ENCODE measurements around the gene FER1L5.
"Not testable (repeated sequence)": the region's sequence is repeated elsewhere in the genome, so short reads cannot be mapped to it uniquely, and the experiment has no call there.

FER1L5 gene

DNA sequence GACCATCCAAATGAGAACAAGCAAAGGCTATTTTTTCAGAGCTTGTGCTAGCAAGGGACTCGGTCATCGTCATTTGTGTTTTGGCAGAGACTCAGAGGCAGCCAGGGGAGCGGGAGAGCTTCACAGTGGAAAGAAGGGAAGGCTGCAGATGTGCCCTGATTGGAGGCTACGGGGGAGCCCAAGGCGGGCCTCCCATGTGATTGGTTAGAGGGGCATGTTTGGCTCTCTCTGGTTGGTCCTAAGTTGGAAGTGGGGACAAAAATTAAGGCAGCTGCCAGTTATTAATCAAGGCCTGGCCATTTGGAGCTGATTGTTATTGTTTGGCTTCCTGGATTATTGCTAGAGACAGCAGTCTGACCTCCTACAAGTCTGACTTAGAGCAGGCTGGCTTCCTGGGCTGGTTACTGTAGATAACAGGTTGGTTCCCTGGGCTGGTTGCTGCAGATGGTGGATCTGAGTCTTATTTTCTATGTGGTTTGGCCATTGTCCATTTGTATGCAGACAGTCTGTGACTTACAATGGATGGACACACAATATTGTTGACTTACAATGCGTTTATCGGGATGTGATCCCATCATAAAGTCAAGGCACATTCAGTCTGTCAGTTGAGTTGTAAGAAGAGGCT lies 5.9 kb downstream of the FER1L5 start:
- no peak overlapping the region for H3K27ac Mint-ChIP-seq (ENCODE audit: low read depth)
- peaks cover 21% of the 10 kb centered on the region for H3K27me3 Mint-ChIP-seq
- H3K9me3 Mint-ChIP-seq = no peaks in the 10 kb centered on the region
- DNase-seq (ENCODE audit: low spot score in 2 of 2) = no peak
- peaks cover 1% of the 10 kb centered on the region for H3K36me3 Mint-ChIP-seq (ENCODE audit: insufficient read depth)
- ATAC-seq (replicated peaks; ENCODE audit: extremely low read depth, poor library complexity, severe bottlenecking) = no peak
- no peaks in the 10 kb centered on the region for H3K4me1 Mint-ChIP-seq
- no peak overlapping the region for H3K4me3 Mint-ChIP-seq

DNA sequence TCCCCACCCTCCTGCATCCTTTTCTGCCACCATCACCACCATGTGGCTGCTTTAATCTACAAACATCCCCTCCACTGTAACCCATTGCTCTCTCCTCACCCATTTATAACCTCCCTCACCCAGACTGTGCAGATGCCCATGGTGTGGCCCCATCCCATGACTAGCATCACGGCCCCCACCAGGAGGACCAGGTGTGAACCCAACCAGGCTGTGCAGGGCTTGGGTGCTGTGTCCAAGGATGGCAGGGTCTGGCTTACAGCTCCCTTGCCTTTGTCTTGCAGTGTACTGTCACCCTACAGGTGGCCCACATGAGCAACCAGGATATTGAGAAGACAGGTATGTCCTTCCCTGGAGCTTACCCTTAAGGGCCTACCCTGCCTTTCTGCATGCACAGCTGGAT lies 6.8 kb downstream of the FER1L5 start:
- H3K27ac Mint-ChIP-seq (ENCODE audit: low read depth) = no peak overlapping the region
- H3K36me3 Mint-ChIP-seq (ENCODE audit: insufficient read depth) = peaks cover 1% of the 10 kb centered on the region
- DNase-seq (ENCODE audit: low spot score in 2 of 2) (no peak), ATAC-seq (replicated peaks; ENCODE audit: extremely low read depth, poor library complexity, severe bottlenecking) (no peak)
- peaks cover 21% of the 10 kb centered on the region for H3K27me3 Mint-ChIP-seq
- H3K4me1 Mint-ChIP-seq = no peaks in the 10 kb centered on the region
- H3K4me3 Mint-ChIP-seq = no peak overlapping the region
- H3K9me3 Mint-ChIP-seq = no peaks in the 10 kb centered on the region

DNA sequence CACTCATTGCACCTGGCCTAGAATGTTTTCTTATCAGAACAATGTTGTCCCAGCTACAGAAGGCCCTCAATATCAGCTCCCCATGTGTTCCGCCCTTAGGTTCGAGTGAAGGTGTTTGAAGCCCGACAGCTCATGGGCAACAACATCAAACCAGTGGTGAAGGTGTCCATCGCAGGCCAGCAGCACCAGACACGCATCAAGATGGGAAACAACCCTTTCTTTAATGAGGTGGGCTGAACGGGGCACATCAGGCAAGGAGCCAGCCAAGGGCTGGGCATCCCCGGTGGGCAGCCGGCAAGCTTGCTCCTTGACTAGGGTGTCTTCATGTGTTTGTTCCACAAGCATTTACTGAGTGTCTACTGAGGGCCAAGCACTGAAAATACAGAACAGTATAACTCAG lies 9.2 kb downstream of the FER1L5 start:
- Mint-ChIP-seq H3K27me3 (peaks cover 21% of the 10 kb centered on the region), H3K4me1 (no peaks in the 10 kb centered on the region)
- ATAC-seq (replicated peaks; ENCODE audit: extremely low read depth, poor library complexity, severe bottlenecking) = no peak

DNA sequence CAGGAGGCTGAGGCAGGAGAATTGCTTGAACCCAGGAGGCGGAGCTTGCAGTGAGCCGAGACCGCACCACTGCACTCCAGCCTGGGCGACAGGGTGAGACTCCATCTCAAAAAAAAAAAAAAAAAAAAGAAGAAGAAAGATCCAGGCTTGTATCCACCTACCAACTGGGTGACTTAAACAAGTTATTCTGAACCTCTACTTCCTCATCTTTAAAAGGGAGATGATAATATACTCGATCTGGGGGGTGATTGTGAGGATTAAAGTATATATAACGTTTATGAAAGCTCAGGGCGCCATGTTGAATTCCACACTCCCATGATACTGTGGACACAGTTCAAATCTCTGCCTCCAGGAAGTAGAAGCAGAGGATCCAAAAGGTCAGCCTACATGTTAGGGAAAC lies 12.2 kb downstream of the FER1L5 start:
- H3K27ac Mint-ChIP-seq (ENCODE audit: low read depth); ATAC-seq (replicated peaks; ENCODE audit: extremely low read depth, poor library complexity, severe bottlenecking); H3K9me3 Mint-ChIP-seq; H3K4me1 Mint-ChIP-seq; DNase-seq (ENCODE audit: low spot score in 2 of 2); H3K4me3 Mint-ChIP-seq; H3K36me3 Mint-ChIP-seq (ENCODE audit: insufficient read depth): not testable (repeated sequence)
- H3K27me3 Mint-ChIP-seq = peaks cover 21% of the 10 kb centered on the region

More for the DNA sequence above, 9.2 kb downstream of the FER1L5 start:
- no peak overlapping the region for H3K4me3 Mint-ChIP-seq
- H3K27ac Mint-ChIP-seq (ENCODE audit: low read depth) = no peak overlapping the region
- no peak for DNase-seq (ENCODE audit: low spot score in 2 of 2)
- peaks cover 1% of the 10 kb centered on the region for H3K36me3 Mint-ChIP-seq (ENCODE audit: insufficient read depth)
- H3K9me3 Mint-ChIP-seq = no peaks in the 10 kb centered on the region

DNA sequence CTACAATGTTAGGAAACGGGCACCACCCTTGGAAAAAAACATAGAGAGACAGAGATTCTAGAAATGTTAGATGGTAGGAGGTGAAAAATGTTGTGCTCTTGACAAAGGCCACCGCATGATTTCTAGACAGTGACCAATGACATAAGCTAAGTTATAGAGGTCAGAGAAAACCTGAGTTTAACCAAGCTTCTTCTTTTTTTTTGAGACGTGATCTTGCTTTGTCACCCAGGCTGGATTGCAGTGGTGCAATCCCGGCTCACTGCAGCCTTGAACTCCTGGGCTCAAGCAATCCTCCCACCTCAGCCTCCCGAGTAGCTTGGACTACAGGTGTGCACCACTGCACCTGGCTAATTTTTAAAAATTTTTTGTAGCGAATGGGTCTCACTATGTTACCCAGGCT lies 13.0 kb downstream of the FER1L5 start:
- H3K4me1 Mint-ChIP-seq = no peaks in the 10 kb centered on the region
- no peak overlapping the region for H3K27ac Mint-ChIP-seq (ENCODE audit: low read depth)
- no peak for DNase-seq (ENCODE audit: low spot score in 2 of 2)
- no peak for ATAC-seq (replicated peaks; ENCODE audit: extremely low read depth, poor library complexity, severe bottlenecking)
- H3K27me3 Mint-ChIP-seq = peaks cover 21% of the 10 kb centered on the region
- H3K36me3 Mint-ChIP-seq (ENCODE audit: insufficient read depth) = peaks cover 1% of the 10 kb centered on the region
- H3K9me3 Mint-ChIP-seq = no peaks in the 10 kb centered on the region
- no peak overlapping the region for H3K4me3 Mint-ChIP-seq

DNA sequence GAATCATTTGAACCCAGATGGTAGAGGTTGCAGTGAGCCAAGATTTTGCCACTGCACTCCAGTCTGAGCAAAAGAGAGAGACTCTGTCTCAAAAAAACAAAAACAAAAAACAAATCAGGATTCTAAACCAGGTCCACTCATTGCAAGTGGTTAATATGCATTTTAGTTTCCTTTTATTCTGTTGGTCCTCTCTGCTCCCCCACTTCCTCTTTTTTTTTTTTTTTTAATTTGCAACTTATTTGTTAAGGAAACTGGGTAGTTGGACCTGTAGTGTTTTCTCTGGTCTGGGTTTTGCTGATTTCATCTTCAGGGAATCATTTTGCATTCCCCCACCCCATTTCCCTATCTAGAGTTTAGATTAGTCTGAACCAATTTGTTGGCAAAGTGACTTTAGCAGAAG lies 14.0 kb downstream of the FER1L5 start:
- ATAC-seq (replicated peaks; ENCODE audit: extremely low read depth, poor library complexity, severe bottlenecking) (no peak), DNase-seq (ENCODE audit: low spot score in 2 of 2) (no peak)
- no peaks in the 10 kb centered on the region for H3K9me3 Mint-ChIP-seq
- H3K27ac Mint-ChIP-seq (ENCODE audit: low read depth) = no peak overlapping the region
- H3K4me3 Mint-ChIP-seq = no peak overlapping the region
- no peaks in the 10 kb centered on the region for H3K4me1 Mint-ChIP-seq
- H3K36me3 Mint-ChIP-seq (ENCODE audit: insufficient read depth) = peaks cover 1% of the 10 kb centered on the region
- peaks cover 11% of the 10 kb centered on the region for H3K27me3 Mint-ChIP-seq

DNA sequence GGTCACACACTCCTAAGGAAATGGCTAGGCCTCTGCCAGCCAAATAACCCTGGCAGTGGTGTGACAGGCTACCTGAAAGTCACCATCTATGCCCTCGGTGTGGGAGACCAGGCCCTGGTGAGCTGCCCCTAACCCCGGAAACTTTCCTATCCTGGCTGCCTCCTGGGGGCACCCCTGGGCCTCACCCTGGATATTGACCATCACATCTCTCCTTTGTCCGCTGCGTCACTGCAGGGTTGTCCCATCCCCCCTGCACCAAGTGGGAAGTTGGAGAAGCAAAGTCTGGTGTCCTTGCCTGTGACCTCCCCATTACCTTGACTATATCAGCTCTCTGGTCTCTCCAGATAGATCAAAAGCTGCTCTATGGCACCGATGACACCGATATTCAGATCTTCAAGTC lies 18.8 kb downstream of the FER1L5 start:
- Mint-ChIP-seq H3K27ac (ENCODE audit: low read depth) (no peak overlapping the region), H3K4me3 (no peak overlapping the region), H3K4me1 (no peaks in the 10 kb centered on the region), H3K27me3 (peaks cover 19% of the 10 kb centered on the region), H3K36me3 (ENCODE audit: insufficient read depth) (no peaks in the 10 kb centered on the region), H3K9me3 (no peaks in the 10 kb centered on the region)
- ATAC-seq (replicated peaks; ENCODE audit: extremely low read depth, poor library complexity, severe bottlenecking) = no peak
- no peak for DNase-seq (ENCODE audit: low spot score in 2 of 2)

DNA sequence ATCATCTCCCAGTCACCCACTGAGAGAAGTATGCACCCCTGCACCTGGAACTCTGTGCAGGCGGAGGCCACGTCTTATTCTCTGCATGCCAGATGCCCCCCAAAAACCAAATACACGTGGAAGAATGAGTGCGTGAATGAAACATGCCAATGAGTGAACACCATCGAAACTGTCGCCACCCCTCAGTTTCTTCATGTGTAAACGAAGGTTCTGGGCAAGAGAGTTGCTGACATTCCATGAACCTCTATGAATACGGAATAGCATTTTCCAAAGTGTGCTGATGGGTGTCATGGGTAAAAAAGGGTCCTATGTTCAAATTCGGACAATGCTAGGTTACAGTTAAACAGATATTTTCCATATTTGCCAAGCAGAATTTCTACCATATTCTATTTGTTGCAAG lies 19.8 kb downstream of the FER1L5 start:
- DNase-seq (ENCODE audit: low spot score in 2 of 2) (no peak), ATAC-seq (replicated peaks; ENCODE audit: extremely low read depth, poor library complexity, severe bottlenecking) (no peak)
- Mint-ChIP-seq H3K36me3 (ENCODE audit: insufficient read depth) (no peaks in the 10 kb centered on the region), H3K27ac (ENCODE audit: low read depth) (no peak overlapping the region), H3K9me3 (no peaks in the 10 kb centered on the region), H3K27me3 (peaks cover 19% of the 10 kb centered on the region), H3K4me1 (no peaks in the 10 kb centered on the region), H3K4me3 (no peak overlapping the region)

DNA sequence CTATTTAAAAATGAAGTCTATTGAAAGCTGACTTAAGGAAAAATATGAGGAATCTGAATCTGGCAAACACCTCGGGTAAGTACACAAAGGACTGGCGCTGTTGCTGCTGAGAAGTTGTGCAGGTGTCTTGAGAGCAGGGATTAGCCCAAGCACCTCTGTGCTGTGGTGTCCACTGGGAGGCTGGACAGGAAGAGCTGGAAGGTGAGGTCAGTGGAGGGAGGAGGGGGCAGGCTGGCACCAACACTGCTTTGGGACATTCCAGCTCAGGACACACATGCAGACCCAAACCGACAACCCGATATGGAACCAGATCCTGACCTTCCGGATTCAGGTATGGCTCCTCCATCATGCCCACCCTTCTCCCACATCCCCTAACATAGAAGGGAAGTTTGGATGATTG lies 20.6 kb downstream of the FER1L5 start:
- no peaks in the 10 kb centered on the region for H3K4me1 Mint-ChIP-seq
- no peaks in the 10 kb centered on the region for H3K9me3 Mint-ChIP-seq
- H3K36me3 Mint-ChIP-seq (ENCODE audit: insufficient read depth) = no peaks in the 10 kb centered on the region

DNA sequence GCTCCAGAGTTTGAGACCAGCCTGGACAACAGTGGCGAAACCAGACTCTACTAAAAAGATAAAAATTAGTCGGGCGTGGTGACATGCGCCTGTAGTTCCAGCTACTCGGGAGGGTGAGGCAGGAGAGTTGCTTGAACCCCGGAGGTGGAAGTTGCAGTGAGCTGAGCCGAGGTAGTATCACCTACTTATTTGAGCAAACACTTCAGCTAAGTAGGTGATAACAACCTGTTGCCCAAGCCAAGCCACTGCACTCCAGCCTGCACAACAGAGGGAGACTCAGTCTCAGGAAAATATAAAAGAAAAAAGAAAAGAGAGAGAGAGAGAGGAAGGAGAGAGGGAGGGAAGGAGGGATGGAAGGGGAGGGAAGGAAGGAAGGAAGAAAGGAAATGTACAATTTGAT lies 21.3 kb downstream of the FER1L5 start:
- DNase-seq (ENCODE audit: low spot score in 2 of 2) = no peak
- Mint-ChIP-seq H3K4me1 (no peaks in the 10 kb centered on the region), H3K4me3 (no peak overlapping the region), H3K27me3 (peaks cover 19% of the 10 kb centered on the region), H3K36me3 (ENCODE audit: insufficient read depth) (no peaks in the 10 kb centered on the region), H3K9me3 (no peaks in the 10 kb centered on the region), H3K27ac (ENCODE audit: low read depth) (no peak overlapping the region)
- ATAC-seq (replicated peaks; ENCODE audit: extremely low read depth, poor library complexity, severe bottlenecking) = no peak

More for the DNA sequence above, 20.6 kb downstream of the FER1L5 start:
- H3K4me3 Mint-ChIP-seq = no peak overlapping the region
- ATAC-seq (replicated peaks; ENCODE audit: extremely low read depth, poor library complexity, severe bottlenecking) (no peak), DNase-seq (ENCODE audit: low spot score in 2 of 2) (no peak)
- peaks cover 19% of the 10 kb centered on the region for H3K27me3 Mint-ChIP-seq
- H3K27ac Mint-ChIP-seq (ENCODE audit: low read depth) = no peak overlapping the region

DNA sequence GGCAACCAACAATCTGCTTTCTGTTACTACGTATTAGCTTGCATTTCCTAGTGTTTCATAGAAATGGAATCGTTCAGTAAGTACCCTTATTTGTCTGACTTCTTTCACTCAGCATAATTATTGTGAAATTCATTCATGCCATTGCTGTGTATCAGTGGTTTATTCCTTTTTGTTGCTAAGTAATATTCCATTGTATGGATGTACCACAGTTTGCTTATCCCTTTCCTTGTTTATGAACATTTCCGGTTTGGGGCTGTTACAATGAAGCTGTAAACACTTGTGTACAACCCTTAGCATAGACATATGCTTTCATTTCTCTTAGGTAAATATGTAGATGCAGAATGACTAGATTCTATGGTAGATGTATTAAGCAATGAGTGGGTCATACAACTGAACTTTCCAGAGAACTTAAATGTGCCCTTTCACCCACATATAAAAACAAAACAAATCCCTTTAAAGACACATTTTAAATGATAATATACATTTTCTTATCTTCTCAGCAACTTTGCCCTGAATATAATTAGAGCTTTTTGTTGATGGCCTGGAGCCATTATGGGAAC lies 21.9 kb downstream of the FER1L5 start:
- Mint-ChIP-seq H3K4me3 (no peak overlapping the region), H3K27me3 (peaks cover 19% of the 10 kb centered on the region), H3K36me3 (ENCODE audit: insufficient read depth) (no peaks in the 10 kb centered on the region), H3K4me1 (no peaks in the 10 kb centered on the region), H3K9me3 (no peaks in the 10 kb centered on the region), H3K27ac (ENCODE audit: low read depth) (no peak overlapping the region)
- DNase-seq (ENCODE audit: low spot score in 2 of 2) = no peak
- no peak for ATAC-seq (replicated peaks; ENCODE audit: extremely low read depth, poor library complexity, severe bottlenecking)

DNA sequence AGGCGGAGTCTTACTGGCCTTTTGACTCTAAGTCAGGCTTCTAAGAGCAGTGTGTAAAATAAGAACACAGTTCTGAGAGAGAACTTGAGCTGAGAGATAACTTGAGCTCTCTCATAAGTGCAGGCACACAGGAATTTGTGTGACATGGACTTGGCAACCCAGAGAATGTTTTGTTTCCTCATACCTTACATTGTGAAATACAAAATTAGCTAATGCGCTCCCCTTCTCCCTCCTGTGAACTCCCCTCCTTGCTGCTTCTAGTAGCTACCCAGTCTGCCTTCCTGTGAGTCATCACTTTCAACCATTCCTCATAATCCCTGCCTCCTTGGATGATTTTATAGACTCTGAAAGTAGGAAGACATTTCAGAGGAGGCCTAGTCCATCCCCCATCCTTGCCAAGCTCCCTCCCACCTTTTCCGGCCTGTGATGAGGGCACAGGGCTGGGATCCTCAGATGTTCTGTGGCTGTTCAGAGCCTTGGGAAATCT lies 22.6 kb downstream of the FER1L5 start:
- no peaks in the 10 kb centered on the region for H3K4me1 Mint-ChIP-seq
- no peak overlapping the region for H3K27ac Mint-ChIP-seq (ENCODE audit: low read depth)
- H3K9me3 Mint-ChIP-seq = no peaks in the 10 kb centered on the region
- ATAC-seq (replicated peaks; ENCODE audit: extremely low read depth, poor library complexity, severe bottlenecking) = no peak
- H3K27me3 Mint-ChIP-seq = peaks cover 19% of the 10 kb centered on the region
- no peak overlapping the region for H3K4me3 Mint-ChIP-seq
- no peak for DNase-seq (ENCODE audit: low spot score in 2 of 2)
- no peaks in the 10 kb centered on the region for H3K36me3 Mint-ChIP-seq (ENCODE audit: insufficient read depth)

DNA sequence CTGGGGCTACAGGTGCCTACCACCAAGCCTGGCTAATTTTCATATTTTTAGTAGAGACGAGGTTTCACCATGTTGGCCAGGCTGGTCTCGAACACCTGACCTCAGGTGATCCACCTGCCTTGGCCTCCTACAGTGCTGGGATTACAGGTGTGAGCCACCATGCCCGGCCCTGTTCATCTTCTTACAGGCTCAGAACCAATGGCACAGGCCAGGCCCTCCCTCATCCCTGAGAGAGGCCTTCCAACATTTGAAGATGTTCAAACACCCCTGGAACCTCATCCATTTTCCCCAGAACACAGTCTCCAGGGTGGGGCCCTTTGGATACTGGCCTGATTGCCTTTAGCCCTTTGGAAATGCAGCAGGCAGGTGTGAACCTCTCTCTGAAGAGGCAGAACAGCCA lies 23.2 kb downstream of the FER1L5 start:
- not testable (repeated sequence) for H3K27ac Mint-ChIP-seq (ENCODE audit: low read depth); ATAC-seq (replicated peaks; ENCODE audit: extremely low read depth, poor library complexity, severe bottlenecking); H3K4me1 Mint-ChIP-seq; H3K9me3 Mint-ChIP-seq; DNase-seq (ENCODE audit: low spot score in 2 of 2); H3K4me3 Mint-ChIP-seq; H3K36me3 Mint-ChIP-seq (ENCODE audit: insufficient read depth)
- peaks cover 19% of the 10 kb centered on the region for H3K27me3 Mint-ChIP-seq
